Astrocyte (in vitro differentiated cells and primary cell): ENCODE data around the gene ZNF609. TPM values are rescaled to one million over a fixed set of nuclear protein-coding genes. Genes with fewer than 3 reads are reported as not detected.

Experiments used
- DNase-seq: peaks from one replicate; pipeline ENCODE4 v3.0.0-alpha.2; 2010; ENCODE audit warnings: low read depth
- FAIRE-seq: peaks from 2 replicates; lab custom pipeline; 2011; peaks lifted over from hg19 to GRCh38; lab: Jason Lieb, UNC
- H2AFZ ChIP-seq: 2 replicates; pipeline ENCODE4 v1.6.0; 2012; ENCODE audit warnings: low read depth, low read length, inconsistent platforms
- H3K27ac ChIP-seq: 2 replicates; pipeline ENCODE4 v1.5.1; 2011; ENCODE audit warnings: low read depth, low read length, inconsistent platforms
- H3K27me3 ChIP-seq: 2 replicates; pipeline ENCODE4 v1.6.0; 2011; ENCODE audit warnings: low read length, inconsistent platforms; ENCODE audit not compliant: insufficient read depth
- H3K36me3 ChIP-seq: 2 replicates; pipeline ENCODE4 v1.5.1; 2011; ENCODE audit warnings: low read length, inconsistent platforms; ENCODE audit not compliant: insufficient read depth
- H3K4me1 ChIP-seq: 2 replicates; pipeline ENCODE4 v1.5.1; 2011; ENCODE audit warnings: low read length, inconsistent platforms; ENCODE audit not compliant: insufficient read depth
- H3K4me2 ChIP-seq: 2 replicates; pipeline ENCODE4 v1.6.0; 2012; ENCODE audit warnings: low read length, inconsistent platforms
- H3K4me3 ChIP-seq: 2 replicates; pipeline ENCODE4 v1.5.1; 2011; ENCODE audit warnings: low read depth, mild to moderate bottlenecking, low read length, inconsistent platforms; ENCODE audit not compliant: insufficient read depth
- H3K79me2 ChIP-seq: 2 replicates; pipeline ENCODE4 v1.6.0; 2012; ENCODE audit warnings: mild to moderate bottlenecking, low read length, inconsistent platforms; ENCODE audit not compliant: insufficient read depth
- H3K9ac ChIP-seq: 2 replicates; pipeline ENCODE4 v1.6.0; 2012; ENCODE audit warnings: mild to moderate bottlenecking, low read length, inconsistent platforms
- H3K9me3 ChIP-seq: 2 replicates; pipeline ENCODE4 v1.5.1; 2012; ENCODE audit warnings: low read depth, mild to moderate bottlenecking, low read length, inconsistent platforms; ENCODE audit not compliant: insufficient read depth
- H4K20me1 ChIP-seq: 2 replicates; pipeline ENCODE4 v1.6.0; 2012; ENCODE audit warnings: low read length, inconsistent platforms; ENCODE audit not compliant: insufficient read depth
- H3K27ac Mint-ChIP-seq: one replicate; pipeline ENCODE4 v1.8.0; 2021; ENCODE audit warnings: mild to moderate bottlenecking, mixed read lengths; ENCODE audit not compliant: unreplicated experiment
- H3K27me3 Mint-ChIP-seq: one replicate; pipeline ENCODE4 v1.8.0; 2021; ENCODE audit warnings: low read depth, mixed read lengths; ENCODE audit not compliant: unreplicated experiment
- H3K36me3 Mint-ChIP-seq: one replicate; pipeline ENCODE4 v1.8.0; 2021; ENCODE audit warnings: low read depth, mixed read lengths; ENCODE audit not compliant: unreplicated experiment
- H3K4me1 Mint-ChIP-seq: one replicate; pipeline ENCODE4 v1.8.0; 2021; ENCODE audit warnings: low read depth, mixed read lengths; ENCODE audit not compliant: unreplicated experiment
- H3K4me3 Mint-ChIP-seq: one replicate; pipeline ENCODE4 v1.8.0; 2021; ENCODE audit warnings: mild to moderate bottlenecking, moderate library complexity, mixed read lengths; ENCODE audit not compliant: unreplicated experiment
- H3K9me3 Mint-ChIP-seq: one replicate; pipeline ENCODE4 v1.8.0; 2021; ENCODE audit warnings: mild to moderate bottlenecking, mixed read lengths; ENCODE audit not compliant: unreplicated experiment
- CTCF ChIP-seq: IDR thresholded peaks from 2 replicates; pipeline ENCODE4 v1.5.1; 2011; ENCODE audit warnings: low read depth, mild to moderate bottlenecking, inconsistent platforms, low read length, moderate library complexity; ENCODE audit not compliant: insufficient read depth
- EZH2 ChIP-seq: IDR thresholded peaks from 2 replicates; pipeline ENCODE4 v1.6.1; 2012; ENCODE audit warnings: mild to moderate bottlenecking, low read length, inconsistent platforms; ENCODE audit not compliant: insufficient read depth
- total RNA-seq: library from RNA; stranded (reverse); gene quantifications from 2 replicates; pipeline ENCODE4 v1.2.1, GENCODE V29; 2021

The ZNF609 gene
- total RNA-seq, 1 donor from 2014 or later: 38.5 TPM

GRCh38 chr15:64583519-64583918 lies 123.1 kb downstream of the ZNF609 start:
- peaks cover 8% of the 10 kb centered on the region for H3K9me3 ChIP-seq
- FAIRE-seq (no peak), DNase-seq (no peak)
- no peak for TF ChIP-seq CTCF
- TF ChIP-seq EZH2: no peak
- H3K27ac Mint-ChIP-seq: no peak overlapping the region
- H3K9ac ChIP-seq: no peak overlapping the region
- H3K4me3 Mint-ChIP-seq: no peak overlapping the region
- H3K4me2 ChIP-seq: no peak overlapping the region
- H3K9me3 Mint-ChIP-seq: no peaks in the 10 kb centered on the region
- H3K36me3 Mint-ChIP-seq: no peaks in the 10 kb centered on the region
- no peak overlapping the region for H2AFZ ChIP-seq
- no peaks in the 10 kb centered on the region for H3K27me3 Mint-ChIP-seq
- peaks cover 53% of the 10 kb centered on the region for H4K20me1 ChIP-seq
- no peaks in the 10 kb centered on the region for H3K4me1 ChIP-seq
- no peaks in the 10 kb centered on the region for H3K36me3 ChIP-seq
- peaks cover 83% of the 10 kb centered on the region for H3K79me2 ChIP-seq
- H3K27me3 ChIP-seq: no peaks in the 10 kb centered on the region
- peaks cover 25% of the 10 kb centered on the region for H3K4me1 Mint-ChIP-seq
- H3K4me3 ChIP-seq: no peak overlapping the region
- H3K27ac ChIP-seq: no peak overlapping the region

GRCh38 chr15:64583983-64584382 lies 123.6 kb downstream of the ZNF609 start:
- no peak overlapping the region for H3K4me3 Mint-ChIP-seq
- no peaks in the 10 kb centered on the region for H3K27me3 Mint-ChIP-seq
- no peak overlapping the region for H3K4me3 ChIP-seq
- H3K79me2 ChIP-seq: peaks cover 83% of the 10 kb centered on the region
- peaks cover 54% of the 10 kb centered on the region for H4K20me1 ChIP-seq
- H2AFZ ChIP-seq: no peak overlapping the region
- H3K4me1 Mint-ChIP-seq: peaks cover 27% of the 10 kb centered on the region
- no peak overlapping the region for H3K27ac ChIP-seq
- H3K27ac Mint-ChIP-seq: no peak overlapping the region
- no peak overlapping the region for H3K9ac ChIP-seq
- DNase-seq (no peak), FAIRE-seq (no peak)
- H3K36me3 ChIP-seq: no peaks in the 10 kb centered on the region
- H3K36me3 Mint-ChIP-seq: no peaks in the 10 kb centered on the region
- no peaks in the 10 kb centered on the region for H3K27me3 ChIP-seq
- peaks cover 5% of the 10 kb centered on the region for H3K9me3 ChIP-seq
- no peak overlapping the region for H3K4me2 ChIP-seq
- no peaks in the 10 kb centered on the region for H3K4me1 ChIP-seq
- H3K9me3 Mint-ChIP-seq: no peaks in the 10 kb centered on the region
- no peak for TF ChIP-seq CTCF
- TF ChIP-seq EZH2: no peak

GRCh38 chr15:64586259-64586870 lies 126.0 kb downstream of the ZNF609 start:
- Histone ChIP-seq H2AFZ (no peak overlapping the region), H3K27ac (no peak overlapping the region), H3K4me1 (no peaks in the 10 kb centered on the region), H4K20me1 (peaks cover 60% of the 10 kb centered on the region), H3K9me3 (no peaks in the 10 kb centered on the region), H3K79me2 (peaks cover 79% of the 10 kb centered on the region), H3K4me2 (no peak overlapping the region), H3K4me3 (no peak overlapping the region), H3K36me3 (no peaks in the 10 kb centered on the region), H3K9ac (no peak overlapping the region), H3K27me3 (no peaks in the 10 kb centered on the region)
- Mint-ChIP-seq H3K9me3 (no peaks in the 10 kb centered on the region), H3K4me1 (peaks cover 27% of the 10 kb centered on the region), H3K36me3 (no peaks in the 10 kb centered on the region), H3K27me3 (no peaks in the 10 kb centered on the region), H3K4me3 (no peak overlapping the region), H3K27ac (no peak overlapping the region)
- DNase-seq: no peak
- TF ChIP-seq CTCF: no peak
- TF ChIP-seq EZH2: no peak
- no peak for FAIRE-seq
